Endodermal cell (in vitro differentiated cells): ENCODE results near the gene MT1M. TPM values are rescaled to one million over a fixed set of nuclear protein-coding genes. Genes with fewer than 3 reads are reported as not detected.
A peak's percentile ranks its signal among the peaks of the same experiment; 100 is the strongest.

Experiments
- DNase-seq: peaks from one replicate; pipeline ENCODE4 v3.0.0-alpha.2; 2017
- H3K27ac ChIP-seq: 2 replicates; pipeline ENCODE4 v1.5.1; 2013; ENCODE audit warnings: mild to moderate bottlenecking, low read depth, low read length, moderate library complexity
- H3K27me3 ChIP-seq: 2 replicates; pipeline ENCODE4 v1.6.1; 2013; ENCODE audit warnings: mild to moderate bottlenecking, low read length, moderate library complexity; ENCODE audit not compliant: insufficient read depth, control insufficient read depth, poor library complexity, severe bottlenecking
- H3K36me3 ChIP-seq: 2 replicates; pipeline ENCODE4 v1.7.0; 2013; ENCODE audit warnings: mild to moderate bottlenecking, low read length, moderate library complexity; ENCODE audit not compliant: control insufficient read depth, insufficient read depth
- H3K4me1 ChIP-seq: one replicate; pipeline ENCODE4 v1.7.0; 2013; ENCODE audit warnings: low read length; ENCODE audit not compliant: control insufficient read depth, insufficient read depth
- H3K4me3 ChIP-seq: 2 replicates; pipeline ENCODE4 v1.5.1; 2013; ENCODE audit warnings: mild to moderate bottlenecking, low read length, moderate library complexity
- H3K9ac ChIP-seq: 2 replicates; pipeline ENCODE4 v1.6.1; 2013; ENCODE audit warnings: mild to moderate bottlenecking, low read length, moderate library complexity; ENCODE audit not compliant: poor library complexity, severe bottlenecking; ENCODE audit errors: extremely low read depth
- H3K9me3 ChIP-seq: 2 replicates; pipeline ENCODE4 v1.6.1; 2013; ENCODE audit warnings: mild to moderate bottlenecking, low read length, moderate library complexity; ENCODE audit not compliant: control insufficient read depth
- H3K27ac Mint-ChIP-seq: 2 replicates; pipeline ENCODE4 v1.8.0; 2020; ENCODE audit warnings: mixed read lengths
- H3K27me3 Mint-ChIP-seq: 2 replicates; pipeline ENCODE4 v1.8.0; 2021; ENCODE audit warnings: mild to moderate bottlenecking, mixed read lengths; ENCODE audit not compliant: insufficient read depth
- H3K36me3 Mint-ChIP-seq: 2 replicates; pipeline ENCODE4 v1.8.0; 2020; ENCODE audit warnings: low read depth, mixed read lengths
- H3K4me1 Mint-ChIP-seq: 2 replicates; pipeline ENCODE4 v1.8.0; 2020; ENCODE audit warnings: mixed read lengths
- H3K4me3 Mint-ChIP-seq: 2 replicates; pipeline ENCODE4 v1.8.0; 2020; ENCODE audit warnings: mild to moderate bottlenecking, moderate library complexity, mixed read lengths
- H3K9me3 Mint-ChIP-seq: 2 replicates; pipeline ENCODE4 v1.8.0; 2020; ENCODE audit warnings: mild to moderate bottlenecking, mixed read lengths
- CTCF ChIP-seq: fragments of 200-600 bp; sonication (generic); conservative IDR thresholded peaks from 2 replicates; pipeline ENCODE4 v1.5.0; 2021; ENCODE audit warnings: antibody characterized with exemption, mild to moderate bottlenecking
- WGBS, 2 experiments: methylation state at CpG; one replicate each; pipeline versions ENCODE4 v1.1.5 to v1.1.7; 2013; ENCODE audit warnings: missing lambda C conversion rate in 2 of 2, mixed read lengths in 1 of 2; ENCODE audit not compliant: insufficient coverage in 1 of 2, insufficient read length in 1 of 2; 5-methylcytosine and 5-hydroxymethylcytosine counted together
- total RNA-seq, 2 donors: library from RNA; stranded (reverse); fragmentation: NEBNext Ultra II Directional in 1 of 2; extraction: Animal tissue kit (Norgen Biotek cat#: 25700) in 1 of 2; gene quantifications; 2 replicates in 1 of 2; 3 replicates in 1 of 2; pipeline ENCODE4 v1.2.1, GENCODE V29; 2021

The MT1M gene
- total RNA-seq, 2 donors from 2014 or later, result not detected

GRCh38 chr16:56657555-56658326, 25.3 kb downstream of the MT1M start, which contains the start of gene MT1F:
Gene MT1F (plus strand): TSS chr16:56657959. CDS start chr16:56658059, 100 bp downstream.
- H3K36me3 Mint-ChIP-seq, result no peaks in the 10 kb centered on the region
- peak; percentile 8 for TF ChIP-seq CTCF
- H3K4me3 Mint-ChIP-seq, result peak within 1 kb of the TSS; percentile 61
- peaks cover 80% of the 10 kb centered on the region for H3K27me3 Mint-ChIP-seq
- Histone ChIP-seq H3K9me3 (no peaks in the 10 kb centered on the region), H3K27ac (no peak within 1 kb of the TSS), H3K9ac (no peak within 1 kb of the TSS), H3K36me3 (no peaks in the 10 kb centered on the region), H3K4me1 (no peaks in the 10 kb centered on the region), H3K4me3 (peak within 1 kb of the TSS; percentile 76), H3K27me3 (peaks cover 88% of the 10 kb centered on the region)
- 3 to 10% methylated on average over 18 to 46 of the region's 46 CpGs for WGBS, 2 experiments
- peak; percentile 97 for DNase-seq
- H3K4me1 Mint-ChIP-seq, result peaks cover 6% of the 10 kb centered on the region
- no peak within 1 kb of the TSS for H3K27ac Mint-ChIP-seq
- H3K9me3 Mint-ChIP-seq, result no peaks in the 10 kb centered on the region

- no peak overlapping the region for H3K9ac ChIP-seq
- Mint-ChIP-seq H3K4me1 (peaks cover 6% of the 10 kb centered on the region), H3K27ac (no peak overlapping the region), H3K27me3 (peaks cover 80% of the 10 kb centered on the region), H3K4me3 (peak overlapping the region; percentile 61), H3K9me3 (no peaks in the 10 kb centered on the region), H3K36me3 (no peaks in the 10 kb centered on the region)
- peaks cover 88% of the 10 kb centered on the region for H3K27me3 ChIP-seq
- no peak overlapping the region for H3K27ac ChIP-seq
- no peaks in the 10 kb centered on the region for H3K36me3 ChIP-seq
- H3K9me3 ChIP-seq, result no peaks in the 10 kb centered on the region
- no peak for TF ChIP-seq CTCF
- no peaks in the 10 kb centered on the region for H3K4me1 ChIP-seq
- WGBS, 2 experiments, result 35 to 48% methylated on average over 10 of the region's 10 CpGs
- DNase-seq, result peak; percentile 55
- peak overlapping the region; percentile 76 for H3K4me3 ChIP-seq
Measured at GRCh38 chr16:56658327-56658875, 25.9 kb downstream of the MT1M start.

- H3K4me3 Mint-ChIP-seq, result peak overlapping the region; percentile 46
- H3K27me3 ChIP-seq, result peaks cover 100% of the 10 kb centered on the region
- WGBS, 2 experiments, result 19 to 21% methylated on average over 30 to 48 of the region's 48 CpGs
- no peak overlapping the region for H3K4me3 ChIP-seq
- H3K9ac ChIP-seq, result no peak overlapping the region
- peaks cover 6% of the 10 kb centered on the region for H3K4me1 Mint-ChIP-seq
- no peaks in the 10 kb centered on the region for H3K36me3 ChIP-seq
- peak; percentile 52 for DNase-seq
- no peaks in the 10 kb centered on the region for H3K9me3 Mint-ChIP-seq
- no peak for TF ChIP-seq CTCF
- H3K36me3 Mint-ChIP-seq, result no peaks in the 10 kb centered on the region
- H3K27ac ChIP-seq, result no peak overlapping the region
- no peak overlapping the region for H3K27ac Mint-ChIP-seq
- no peaks in the 10 kb centered on the region for H3K9me3 ChIP-seq
- peaks cover 98% of the 10 kb centered on the region for H3K27me3 Mint-ChIP-seq
- no peaks in the 10 kb centered on the region for H3K4me1 ChIP-seq
Measured at GRCh38 chr16:56662357-56663354, 30.2 kb downstream of the MT1M start.
